Measurements from ENCODE around the gene MYADM.

The MYADM gene

DNA sequence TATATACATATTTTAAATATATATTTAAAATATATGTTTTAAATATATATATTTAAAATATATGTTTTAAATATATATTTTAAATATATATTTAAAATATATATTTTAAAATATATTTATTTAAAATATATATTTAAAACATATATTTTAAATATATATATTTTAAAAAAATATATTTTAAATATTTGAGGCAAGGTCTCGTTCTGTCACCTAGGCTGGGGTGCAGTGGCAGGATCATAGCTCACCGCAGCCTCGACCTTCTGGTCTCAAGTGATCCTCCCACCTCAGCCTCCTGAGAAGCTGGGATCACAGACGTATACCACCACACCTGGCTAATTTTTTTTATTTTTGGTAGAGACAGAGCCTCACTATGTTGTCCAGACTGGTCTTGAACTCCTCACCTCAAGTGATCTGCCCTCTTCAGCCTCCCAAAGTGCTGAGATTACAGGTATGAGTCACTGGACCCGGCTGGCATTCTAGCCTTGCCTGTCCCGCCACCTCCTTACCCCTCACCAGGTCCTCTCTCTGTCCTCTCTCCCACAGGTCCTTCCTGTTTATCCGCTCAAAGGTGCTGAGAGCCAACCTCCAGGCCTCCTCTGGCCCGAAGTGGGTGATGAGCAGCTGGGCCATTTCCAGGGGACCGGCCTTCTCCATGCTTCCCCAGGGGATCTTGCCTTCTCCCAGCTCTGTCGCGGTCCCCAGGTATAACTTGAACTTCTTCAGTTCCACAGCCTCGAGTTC lies 44.1 kb upstream of the MYADM start:
- H3K27me3 ChIP-seq (ENCODE audit: insufficient read depth, poor library complexity, severe bottlenecking), result no peaks in the 10 kb centered on the region
- peak overlapping the region; percentile 52 for H3K4me3 ChIP-seq (replicated peaks; ENCODE audit: insufficient read depth, low read length)
- TF ChIP-seq, protein P1, sequence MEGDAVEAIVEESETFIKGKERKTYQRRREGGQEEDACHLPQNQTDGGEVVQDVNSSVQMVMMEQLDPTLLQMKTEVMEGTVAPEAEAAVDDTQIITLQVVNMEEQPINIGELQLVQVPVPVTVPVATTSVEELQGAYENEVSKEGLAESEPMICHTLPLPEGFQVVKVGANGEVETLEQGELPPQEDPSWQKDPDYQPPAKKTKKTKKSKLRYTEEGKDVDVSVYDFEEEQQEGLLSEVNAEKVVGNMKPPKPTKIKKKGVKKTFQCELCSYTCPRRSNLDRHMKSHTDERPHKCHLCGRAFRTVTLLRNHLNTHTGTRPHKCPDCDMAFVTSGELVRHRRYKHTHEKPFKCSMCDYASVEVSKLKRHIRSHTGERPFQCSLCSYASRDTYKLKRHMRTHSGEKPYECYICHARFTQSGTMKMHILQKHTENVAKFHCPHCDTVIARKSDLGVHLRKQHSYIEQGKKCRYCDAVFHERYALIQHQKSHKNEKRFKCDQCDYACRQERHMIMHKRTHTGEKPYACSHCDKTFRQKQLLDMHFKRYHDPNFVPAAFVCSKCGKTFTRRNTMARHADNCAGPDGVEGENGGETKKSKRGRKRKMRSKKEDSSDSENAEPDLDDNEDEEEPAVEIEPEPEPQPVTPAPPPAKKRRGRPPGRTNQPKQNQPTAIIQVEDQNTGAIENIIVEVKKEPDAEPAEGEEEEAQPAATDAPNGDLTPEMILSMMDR (IDR thresholded peaks at IDR 0.05; ENCODE audit: insufficient read depth, low read length), result no peak
- TF ChIP-seq POLR2AphosphoS5 (IDR thresholded peaks at IDR 0.05; ENCODE audit: low read depth) (no peak), SPI1 (IDR thresholded peaks at IDR 0.05; ENCODE audit: borderline replicate concordance, low read depth) (no peak), GABPA (IDR thresholded peaks at IDR 0.05; ENCODE audit: low read depth) (no peak)
- TF ChIP-seq, protein P2, sequence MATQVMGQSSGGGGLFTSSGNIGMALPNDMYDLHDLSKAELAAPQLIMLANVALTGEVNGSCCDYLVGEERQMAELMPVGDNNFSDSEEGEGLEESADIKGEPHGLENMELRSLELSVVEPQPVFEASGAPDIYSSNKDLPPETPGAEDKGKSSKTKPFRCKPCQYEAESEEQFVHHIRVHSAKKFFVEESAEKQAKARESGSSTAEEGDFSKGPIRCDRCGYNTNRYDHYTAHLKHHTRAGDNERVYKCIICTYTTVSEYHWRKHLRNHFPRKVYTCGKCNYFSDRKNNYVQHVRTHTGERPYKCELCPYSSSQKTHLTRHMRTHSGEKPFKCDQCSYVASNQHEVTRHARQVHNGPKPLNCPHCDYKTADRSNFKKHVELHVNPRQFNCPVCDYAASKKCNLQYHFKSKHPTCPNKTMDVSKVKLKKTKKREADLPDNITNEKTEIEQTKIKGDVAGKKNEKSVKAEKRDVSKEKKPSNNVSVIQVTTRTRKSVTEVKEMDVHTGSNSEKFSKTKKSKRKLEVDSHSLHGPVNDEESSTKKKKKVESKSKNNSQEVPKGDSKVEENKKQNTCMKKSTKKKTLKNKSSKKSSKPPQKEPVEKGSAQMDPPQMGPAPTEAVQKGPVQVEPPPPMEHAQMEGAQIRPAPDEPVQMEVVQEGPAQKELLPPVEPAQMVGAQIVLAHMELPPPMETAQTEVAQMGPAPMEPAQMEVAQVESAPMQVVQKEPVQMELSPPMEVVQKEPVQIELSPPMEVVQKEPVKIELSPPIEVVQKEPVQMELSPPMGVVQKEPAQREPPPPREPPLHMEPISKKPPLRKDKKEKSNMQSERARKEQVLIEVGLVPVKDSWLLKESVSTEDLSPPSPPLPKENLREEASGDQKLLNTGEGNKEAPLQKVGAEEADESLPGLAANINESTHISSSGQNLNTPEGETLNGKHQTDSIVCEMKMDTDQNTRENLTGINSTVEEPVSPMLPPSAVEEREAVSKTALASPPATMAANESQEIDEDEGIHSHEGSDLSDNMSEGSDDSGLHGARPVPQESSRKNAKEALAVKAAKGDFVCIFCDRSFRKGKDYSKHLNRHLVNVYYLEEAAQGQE (IDR thresholded peaks at IDR 0.05; ENCODE audit: insufficient replicate concordance, low read depth), result no peak
- peak in 1 of 2 experiments; percentile 29 for DNase-seq (ENCODE audit: low read depth in 1 of 2, low spot score in 1 of 2)
- peak overlapping the region; percentile 57 for H3K27ac ChIP-seq (replicated peaks)

DNA sequence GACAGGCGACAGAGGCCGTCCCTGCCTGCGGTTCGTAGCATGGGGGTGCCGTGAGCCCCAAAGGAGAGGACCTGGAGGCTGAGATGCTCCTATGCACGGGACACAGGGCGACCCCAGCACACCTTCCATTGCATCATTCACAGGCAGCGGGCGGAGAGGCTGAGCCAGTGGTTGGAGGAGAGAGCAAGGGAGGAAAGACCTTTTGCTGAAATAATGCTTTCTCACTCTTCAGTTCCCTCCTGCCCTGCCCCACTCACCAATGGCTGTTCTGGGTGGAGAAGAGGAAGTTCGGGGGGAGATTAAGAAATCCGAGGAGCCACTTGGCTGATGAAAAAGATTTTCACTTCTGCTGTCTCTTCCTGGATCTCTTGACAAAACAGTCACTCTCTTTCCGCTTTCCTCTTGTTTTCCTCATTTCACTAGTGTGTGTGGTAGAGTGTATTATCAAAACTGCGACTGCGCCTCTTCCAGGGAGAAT lies 43.5 kb upstream of the MYADM start, which contains the start of gene NLRP12:
Gene NLRP12 (minus strand): TSS at position 181 of the 478 bp plus-strand sequence. CDS start 140 bp downstream, at position 41.
- Histone ChIP-seq H3K4me3 (replicated peaks; ENCODE audit: insufficient read depth, low read length) (peak within 1 kb of the TSS; percentile 52), H3K27me3 (ENCODE audit: insufficient read depth, poor library complexity, severe bottlenecking) (no peaks in the 10 kb centered on the region), H3K27ac (replicated peaks) (peak within 1 kb of the TSS; percentile 58)
- DNase-seq (ENCODE audit: low read depth in 1 of 2, low spot score in 1 of 2), result peak; percentile 82 to 96
- peak; percentile 88 for TF ChIP-seq SPI1 (IDR thresholded peaks at IDR 0.05; ENCODE audit: borderline replicate concordance, low read depth)
- TF ChIP-seq, protein P1 (IDR thresholded peaks at IDR 0.05; ENCODE audit: insufficient read depth, low read length), result no peak

DNA sequence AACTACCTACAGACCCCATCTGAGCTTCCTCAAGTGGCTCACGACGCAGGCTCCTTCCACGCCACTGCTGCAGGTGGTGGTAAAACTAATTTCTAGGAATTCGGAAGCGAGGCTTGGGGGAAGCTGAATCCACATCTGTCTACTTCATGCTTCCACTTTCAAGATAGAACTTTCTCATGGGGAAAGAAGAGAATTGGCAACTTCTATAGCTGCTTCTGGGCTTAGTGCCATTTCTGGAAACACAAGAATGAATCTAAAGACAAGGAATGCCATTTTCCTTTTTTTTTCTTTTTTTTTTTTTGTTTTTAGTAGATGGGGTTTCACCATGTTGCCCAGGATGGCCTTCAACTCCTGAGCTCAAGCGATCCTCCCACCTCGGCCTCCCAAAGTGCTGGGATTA lies 40.8 kb upstream of the MYADM start:
- Histone ChIP-seq H3K4me3 (replicated peaks; ENCODE audit: insufficient read depth, low read length) (no peak overlapping the region), H3K27ac (replicated peaks) (no peak overlapping the region)
- TF ChIP-seq GABPA (IDR thresholded peaks at IDR 0.05; ENCODE audit: low read depth) (no peak), SPI1 (IDR thresholded peaks at IDR 0.05; ENCODE audit: borderline replicate concordance, low read depth) (no peak), POLR2AphosphoS5 (IDR thresholded peaks at IDR 0.05; ENCODE audit: low read depth) (no peak)
- TF ChIP-seq, protein P2 (IDR thresholded peaks at IDR 0.05; ENCODE audit: insufficient replicate concordance, low read depth), result no peak
- TF ChIP-seq, protein P1 (IDR thresholded peaks at IDR 0.05; ENCODE audit: insufficient read depth, low read length), result no peak

More for the DNA sequence above, 40.8 kb upstream of the MYADM start:
- no peaks in the 10 kb centered on the region for H3K27me3 ChIP-seq (ENCODE audit: insufficient read depth, poor library complexity, severe bottlenecking)
- no peak for DNase-seq (ENCODE audit: low read depth in 1 of 2, low spot score in 1 of 2)
